HEK293 (cell line): ENCODE results near the gene ZSCAN20.

Experiments
- HOXA7 ChIP-seq: sonication (generic); formaldehyde crosslinking; IDR thresholded peaks from 2 replicates; pipeline ENCODE4 v1.8.1; 2022; ENCODE audit warnings: missing genetic modification reagents, borderline replicate concordance
- ZNF133 ChIP-seq: fragments of 450-650 bp; formaldehyde crosslinking; IDR thresholded peaks from 2 replicates; pipeline ENCODE4 v1.5.1; 2016; ENCODE audit warnings: missing biosample characterization, missing genetic modification characterization
- ZNF174 ChIP-seq: fragments of 450-650 bp; formaldehyde crosslinking; IDR thresholded peaks from 2 replicates; pipeline ENCODE4 v1.5.0; 2017; ENCODE audit warnings: missing biosample characterization, mild to moderate bottlenecking, missing genetic modification characterization
- ZNF184 ChIP-seq: fragments of 450-650 bp; IDR thresholded peaks from 2 replicates; pipeline ENCODE4 v1.5.1; 2018; ENCODE audit warnings: missing biosample characterization, mild to moderate bottlenecking, missing genetic modification characterization
- ZNF274 ChIP-seq, 2 experiments: fragments of 200-500 bp in 1 of 2; fragments of 450-650 bp in 1 of 2; sonication (Bioruptor generic) in 1 of 2; formaldehyde crosslinking in 1 of 2; IDR thresholded peaks; 2 replicates each; pipeline versions ENCODE4 v1.5.1 to v1.6.1; 2014 to 2016; ENCODE audit warnings: borderline replicate concordance in 1 of 2, inconsistent platforms in 1 of 2, low read length in 1 of 2, missing biosample characterization in 1 of 2, missing genetic modification characterization in 1 of 2
- ZNF510 ChIP-seq: fragments of 450-650 bp; formaldehyde crosslinking; IDR thresholded peaks from 2 replicates; pipeline ENCODE4 v1.5.1; 2018; ENCODE audit warnings: mild to moderate bottlenecking, missing genetic modification characterization, missing biosample characterization; ENCODE audit not compliant: insufficient replicate concordance
- ZNF544 ChIP-seq: fragments of 450-650 bp; formaldehyde crosslinking; IDR thresholded peaks from 2 replicates; pipeline ENCODE4 v1.5.0; 2017; ENCODE audit warnings: missing biosample characterization, missing genetic modification characterization
- ZNF776 ChIP-seq: fragments of 450-650 bp; formaldehyde crosslinking; IDR thresholded peaks from 2 replicates; pipeline ENCODE4 v1.5.0; 2017; ENCODE audit warnings: missing biosample characterization, missing genetic modification characterization, borderline replicate concordance
- ZNF785 ChIP-seq: fragments of 450-650 bp; formaldehyde crosslinking; IDR thresholded peaks from 2 replicates; pipeline ENCODE4 v1.5.1; 2016; ENCODE audit warnings: missing biosample characterization, missing genetic modification characterization
- TF ChIP-seq, protein P1 (sequence below): fragments of 450-650 bp; formaldehyde crosslinking; IDR thresholded peaks from 2 replicates; pipeline ENCODE4 v1.5.1; 2016; ENCODE audit warnings: missing biosample characterization, missing genetic modification characterization
- TF ChIP-seq, protein P2 (sequence below): fragments of 450-650 bp; IDR thresholded peaks from 2 replicates; pipeline ENCODE4 v1.5.1; 2018; ENCODE audit warnings: missing biosample characterization, mild to moderate bottlenecking, missing genetic modification characterization

DNA sequence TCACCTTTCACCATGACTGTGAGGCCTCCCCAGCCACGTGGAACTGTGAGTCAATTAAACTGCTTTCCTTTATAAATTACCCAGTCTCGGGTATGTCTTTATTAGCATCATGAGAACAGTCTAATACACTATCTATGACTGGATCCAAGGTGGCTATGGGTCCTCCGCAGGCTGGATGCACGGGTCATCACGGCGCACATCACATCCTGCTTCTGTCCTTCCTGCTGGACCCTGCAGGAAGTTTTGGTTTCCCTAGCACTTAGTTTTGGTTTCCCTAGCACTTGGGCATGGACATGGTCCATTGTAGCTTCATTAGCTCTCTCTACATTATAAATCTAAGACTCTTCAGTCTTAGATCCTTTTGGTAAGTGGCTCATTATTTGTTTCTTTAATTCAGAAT, 27.3 kb upstream of the ZSCAN20 start:
- TF ChIP-seq, protein P1, sequence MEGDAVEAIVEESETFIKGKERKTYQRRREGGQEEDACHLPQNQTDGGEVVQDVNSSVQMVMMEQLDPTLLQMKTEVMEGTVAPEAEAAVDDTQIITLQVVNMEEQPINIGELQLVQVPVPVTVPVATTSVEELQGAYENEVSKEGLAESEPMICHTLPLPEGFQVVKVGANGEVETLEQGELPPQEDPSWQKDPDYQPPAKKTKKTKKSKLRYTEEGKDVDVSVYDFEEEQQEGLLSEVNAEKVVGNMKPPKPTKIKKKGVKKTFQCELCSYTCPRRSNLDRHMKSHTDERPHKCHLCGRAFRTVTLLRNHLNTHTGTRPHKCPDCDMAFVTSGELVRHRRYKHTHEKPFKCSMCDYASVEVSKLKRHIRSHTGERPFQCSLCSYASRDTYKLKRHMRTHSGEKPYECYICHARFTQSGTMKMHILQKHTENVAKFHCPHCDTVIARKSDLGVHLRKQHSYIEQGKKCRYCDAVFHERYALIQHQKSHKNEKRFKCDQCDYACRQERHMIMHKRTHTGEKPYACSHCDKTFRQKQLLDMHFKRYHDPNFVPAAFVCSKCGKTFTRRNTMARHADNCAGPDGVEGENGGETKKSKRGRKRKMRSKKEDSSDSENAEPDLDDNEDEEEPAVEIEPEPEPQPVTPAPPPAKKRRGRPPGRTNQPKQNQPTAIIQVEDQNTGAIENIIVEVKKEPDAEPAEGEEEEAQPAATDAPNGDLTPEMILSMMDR (tag by site-specific recombination), result no peak
- no peak for TF ChIP-seq ZNF174 (tag by site-specific recombination)
- no peak for TF ChIP-seq ZNF133
- TF ChIP-seq ZNF785, result no peak
- no peak for TF ChIP-seq ZNF776 (tag by site-specific recombination)
- no peak for TF ChIP-seq ZNF184 (tag by site-specific recombination)
- TF ChIP-seq ZNF274 (IDR thresholded peaks at IDR 0.05; ENCODE audit: low read length), result no peak
- no peak for TF ChIP-seq ZNF274 (tag by site-specific recombination; IDR thresholded peaks at IDR 0.05; ENCODE audit: borderline replicate concordance)
- TF ChIP-seq HOXA7, result no peak
- no peak for TF ChIP-seq ZNF544 (tag by site-specific recombination)
- TF ChIP-seq ZNF510 (tag by site-specific recombination), result no peak
- TF ChIP-seq, protein P2, sequence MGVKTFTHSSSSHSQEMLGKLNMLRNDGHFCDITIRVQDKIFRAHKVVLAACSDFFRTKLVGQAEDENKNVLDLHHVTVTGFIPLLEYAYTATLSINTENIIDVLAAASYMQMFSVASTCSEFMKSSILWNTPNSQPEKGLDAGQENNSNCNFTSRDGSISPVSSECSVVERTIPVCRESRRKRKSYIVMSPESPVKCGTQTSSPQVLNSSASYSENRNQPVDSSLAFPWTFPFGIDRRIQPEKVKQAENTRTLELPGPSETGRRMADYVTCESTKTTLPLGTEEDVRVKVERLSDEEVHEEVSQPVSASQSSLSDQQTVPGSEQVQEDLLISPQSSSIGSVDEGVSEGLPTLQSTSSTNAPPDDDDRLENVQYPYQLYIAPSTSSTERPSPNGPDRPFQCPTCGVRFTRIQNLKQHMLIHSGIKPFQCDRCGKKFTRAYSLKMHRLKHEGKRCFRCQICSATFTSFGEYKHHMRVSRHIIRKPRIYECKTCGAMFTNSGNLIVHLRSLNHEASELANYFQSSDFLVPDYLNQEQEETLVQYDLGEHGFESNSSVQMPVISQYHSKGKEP (tag by site-specific recombination), result no peak
